OCI-LY7 (cell line): ENCODE results near the gene TENT5C. TPM values are rescaled to one million over a fixed set of nuclear protein-coding genes. Genes with fewer than 3 reads are reported as not detected.

Experiments used
- BruUV-seq: library from RNA; stranded (reverse); fragments of 400-500 nt; replicated peaks from 2 replicates; lab custom pipeline; 2021; lab: Mats Ljungman, UMichigan
- CTCF ChIA-PET: fragments of 300-600 bp; sonication (Branson Sonifier 250); formaldehyde crosslinking; loops from one replicate; lab custom pipeline; 2022; ENCODE audit warnings: antibody characterized with exemption; ENCODE audit not compliant: unreplicated experiment; lab: Charles Lee
- POLR2A ChIA-PET: fragments of 300-600 bp; sonication (Branson Sonifier 250); formaldehyde crosslinking; loops from one replicate; lab custom pipeline; 2022; ENCODE audit warnings: antibody characterized with exemption; lab: Charles Lee
- DNase-seq: peaks from one replicate; pipeline ENCODE4 v3.0.0-alpha.2; 2015; ENCODE audit warnings: low spot score
- H2AFZ ChIP-seq: fragments of 200-600 bp; sonication (generic), shearing (Covaris generic); 2 replicates; pipeline ENCODE4 v1.6.1; 2014; ENCODE audit warnings: mild to moderate bottlenecking, antibody characterized with exemption, low read length, moderate library complexity
- H3K27ac ChIP-seq: fragments of 200-600 bp; sonication (generic); 2 replicates; pipeline ENCODE4 v1.5.1; 2014; ENCODE audit warnings: mixed run types, low read depth, mild to moderate bottlenecking, moderate library complexity, low read length, inconsistent platforms; ENCODE audit not compliant: poor library complexity, severe bottlenecking
- H3K36me3 ChIP-seq: fragments of 200-600 bp; sonication (generic); 2 replicates; pipeline ENCODE4 v1.6.1; 2014; ENCODE audit warnings: mild to moderate bottlenecking, antibody characterized with exemption, low read length, moderate library complexity, mixed read lengths; ENCODE audit not compliant: insufficient read depth
- H3K4me1 ChIP-seq: fragments of 200-600 bp; sonication (generic); 2 replicates; pipeline ENCODE4 v1.5.1; 2014; ENCODE audit warnings: mild to moderate bottlenecking, low read length; ENCODE audit not compliant: insufficient read depth, poor library complexity, severe bottlenecking
- H3K4me2 ChIP-seq: fragments of 200-600 bp; sonication (generic); 2 replicates; pipeline ENCODE4 v1.6.1; 2014; ENCODE audit warnings: mild to moderate bottlenecking, low read length
- H3K4me3 ChIP-seq: fragments of 200-600 bp; sonication (generic); 2 replicates; pipeline ENCODE4 v1.5.1; 2014; ENCODE audit warnings: mild to moderate bottlenecking, low read depth, low read length; ENCODE audit not compliant: poor library complexity, severe bottlenecking
- H3K79me2 ChIP-seq: fragments of 200-600 bp; sonication (generic); 2 replicates; pipeline ENCODE4 v1.6.1; 2016; ENCODE audit warnings: low read depth, mild to moderate bottlenecking, low read length, moderate library complexity, mixed read lengths; ENCODE audit not compliant: insufficient read depth
- H3K9me2 ChIP-seq: fragments of 200-600 bp; sonication (generic); 2 replicates; pipeline ENCODE4 v1.6.1; 2016; ENCODE audit warnings: mild to moderate bottlenecking, low read length, mixed read lengths; ENCODE audit not compliant: insufficient read depth
- H3K9me3 ChIP-seq: fragments of 200-600 bp; sonication (generic); 2 replicates; pipeline ENCODE4 v1.6.1; 2014; ENCODE audit warnings: mild to moderate bottlenecking, mixed run types, low read length, mixed read lengths
- H4K20me1 ChIP-seq: fragments of 200-600 bp; sonication (generic); 2 replicates; pipeline ENCODE4 v1.6.1; 2014; ENCODE audit warnings: mild to moderate bottlenecking, antibody characterized with exemption, low read length, moderate library complexity, mixed read lengths; ENCODE audit not compliant: insufficient read depth
- EZH2phosphoT487 ChIP-seq: fragments of 200-600 bp; sonication (generic); IDR thresholded peaks from 2 replicates; pipeline ENCODE4 v1.6.1; 2018; ENCODE audit warnings: low read depth, borderline replicate concordance, mild to moderate bottlenecking, mixed run types, antibody characterized with exemption, low read length, moderate library complexity, mixed read lengths
- intact Hi-C: fragments of 100-400 bp; cut with micrococcal nuclease; formaldehyde crosslinking; loops from one replicate; pipeline ENCODE4 v1.10.0; 2022; ENCODE audit not compliant: unreplicated experiment
- total RNA-seq, 2 experiments: library from RNA; depleted of rRNA in 1 of 2; stranded (reverse); fragments of >200 nt in 1 of 2; shearing (Covaris generic) in 1 of 2; gene quantifications; 2 replicates each; pipeline ENCODE4 v1.2.3, GENCODE V29; 2014 to 2022
- TF ChIP-seq, protein P1 (sequence below): fragments of 200-600 bp; sonication (generic); conservative IDR thresholded peaks from 2 replicates; pipeline ENCODE4 v1.5.1; 2014; ENCODE audit warnings: mild to moderate bottlenecking, antibody characterized with exemption, low read length, moderate library complexity, mixed read lengths

TENT5C gene
- total RNA-seq, 2 experiments from 2014 or later, result 13.3 to 31.1 TPM

DNA sequence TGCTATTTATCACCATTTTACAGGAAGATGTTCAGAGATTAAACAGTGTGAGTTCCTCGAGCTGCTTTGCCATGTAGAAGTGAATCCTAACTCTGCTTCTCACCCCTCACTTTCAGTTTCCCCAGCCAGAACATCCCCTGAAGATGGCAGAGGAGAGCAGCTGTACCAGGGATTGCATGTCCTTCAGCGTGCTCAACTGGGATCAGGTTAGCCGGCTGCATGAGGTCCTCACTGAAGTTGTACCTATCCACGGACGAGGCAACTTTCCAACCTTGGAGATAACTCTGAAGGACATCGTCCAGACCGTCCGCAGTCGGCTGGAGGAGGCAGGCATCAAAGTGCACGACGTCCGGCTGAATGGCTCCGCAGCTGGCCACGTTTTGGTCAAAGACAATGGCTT lies 16.9 kb downstream of the TENT5C start:
- no peak for DNase-seq
- Histone ChIP-seq H3K79me2 (peaks cover 64% of the 10 kb centered on the region), H3K9me2 (no peaks in the 10 kb centered on the region), H3K27ac (no peak overlapping the region), H2AFZ (no peak overlapping the region), H3K36me3 (peaks cover 62% of the 10 kb centered on the region), H3K9me3 (no peaks in the 10 kb centered on the region), H3K4me2 (no peak overlapping the region), H3K4me3 (no peak overlapping the region), H3K4me1 (peaks cover 45% of the 10 kb centered on the region), H4K20me1 (no peaks in the 10 kb centered on the region)
- POLR2A ChIA-PET, result interaction anchor here (0.8 to 29.0 kb wide), 2 partner anchors 34 to 47 kb away, joined by 4 to 760 read pairs; no protein-coding TSS in a partner anchor
- BruUV-seq, result no TSS peak
- CTCF ChIA-PET, result no interaction called here
- no peak for TF ChIP-seq EZH2phosphoT487
- TF ChIP-seq, protein P1, sequence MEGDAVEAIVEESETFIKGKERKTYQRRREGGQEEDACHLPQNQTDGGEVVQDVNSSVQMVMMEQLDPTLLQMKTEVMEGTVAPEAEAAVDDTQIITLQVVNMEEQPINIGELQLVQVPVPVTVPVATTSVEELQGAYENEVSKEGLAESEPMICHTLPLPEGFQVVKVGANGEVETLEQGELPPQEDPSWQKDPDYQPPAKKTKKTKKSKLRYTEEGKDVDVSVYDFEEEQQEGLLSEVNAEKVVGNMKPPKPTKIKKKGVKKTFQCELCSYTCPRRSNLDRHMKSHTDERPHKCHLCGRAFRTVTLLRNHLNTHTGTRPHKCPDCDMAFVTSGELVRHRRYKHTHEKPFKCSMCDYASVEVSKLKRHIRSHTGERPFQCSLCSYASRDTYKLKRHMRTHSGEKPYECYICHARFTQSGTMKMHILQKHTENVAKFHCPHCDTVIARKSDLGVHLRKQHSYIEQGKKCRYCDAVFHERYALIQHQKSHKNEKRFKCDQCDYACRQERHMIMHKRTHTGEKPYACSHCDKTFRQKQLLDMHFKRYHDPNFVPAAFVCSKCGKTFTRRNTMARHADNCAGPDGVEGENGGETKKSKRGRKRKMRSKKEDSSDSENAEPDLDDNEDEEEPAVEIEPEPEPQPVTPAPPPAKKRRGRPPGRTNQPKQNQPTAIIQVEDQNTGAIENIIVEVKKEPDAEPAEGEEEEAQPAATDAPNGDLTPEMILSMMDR, result no peak
- intact Hi-C loops, result no loop called here

DNA sequence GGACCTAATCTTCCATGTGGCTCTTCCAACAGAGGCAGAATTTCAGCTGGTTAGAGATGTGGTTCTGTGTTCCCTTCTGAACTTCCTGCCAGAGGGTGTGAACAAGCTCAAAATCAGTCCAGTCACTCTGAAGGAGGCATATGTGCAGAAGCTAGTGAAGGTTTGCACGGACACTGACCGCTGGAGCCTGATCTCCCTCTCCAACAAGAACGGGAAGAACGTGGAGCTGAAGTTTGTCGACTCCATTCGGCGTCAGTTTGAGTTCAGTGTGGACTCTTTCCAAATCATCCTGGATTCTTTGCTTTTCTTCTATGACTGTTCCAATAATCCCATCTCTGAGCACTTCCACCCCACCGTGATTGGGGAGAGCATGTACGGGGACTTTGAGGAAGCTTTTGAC lies 17.3 kb downstream of the TENT5C start:
- H3K4me2 ChIP-seq, result no peak overlapping the region
- peaks cover 62% of the 10 kb centered on the region for H3K79me2 ChIP-seq
- H3K27ac ChIP-seq, result no peak overlapping the region
- TF ChIP-seq, protein P1, result no peak
- TF ChIP-seq EZH2phosphoT487, result no peak
- ChIA-PET CTCF (interaction anchor here (1.2 kb wide), 1 partner anchor 9 kb away, joined by 7 read pairs; no protein-coding TSS in a partner anchor), POLR2A (interaction anchor here (0.6 to 29.0 kb wide), 3 partner anchors 14 to 47 kb away, joined by 4 to 760 read pairs (median 4); no protein-coding TSS in a partner anchor)
- no peak for DNase-seq
- H3K9me2 ChIP-seq, result no peaks in the 10 kb centered on the region
- no peak overlapping the region for H3K4me3 ChIP-seq
- H3K36me3 ChIP-seq, result peaks cover 59% of the 10 kb centered on the region
- intact Hi-C loops, result no loop called here
- no TSS peak for BruUV-seq
- H3K4me1 ChIP-seq, result peaks cover 45% of the 10 kb centered on the region
- H2AFZ ChIP-seq, result no peak overlapping the region
- no peaks in the 10 kb centered on the region for H4K20me1 ChIP-seq
- H3K9me3 ChIP-seq, result no peaks in the 10 kb centered on the region

GRCh38 chr1:117623698-117624097 lies 17.9 kb downstream of the TENT5C start:
- peaks cover 45% of the 10 kb centered on the region for H3K4me1 ChIP-seq
- no peaks in the 10 kb centered on the region for H4K20me1 ChIP-seq
- no peak overlapping the region for H3K27ac ChIP-seq
- TF ChIP-seq, protein P1, result no peak
- no peak for TF ChIP-seq EZH2phosphoT487
- ChIA-PET CTCF (interaction anchor here (1.2 kb wide), 1 partner anchor 9 kb away, joined by 7 read pairs; no protein-coding TSS in a partner anchor), POLR2A (interaction anchor here (0.6 to 29.0 kb wide), 3 partner anchors 10 to 33 kb away, joined by 4 to 760 read pairs (median 281); partner anchors contain the start of gene TENT5C)
- H3K79me2 ChIP-seq, result peaks cover 62% of the 10 kb centered on the region
- H3K9me2 ChIP-seq, result no peaks in the 10 kb centered on the region
- H3K4me3 ChIP-seq, result no peak overlapping the region
- DNase-seq, result no peak
- H2AFZ ChIP-seq, result no peak overlapping the region
- BruUV-seq, result no TSS peak
- H3K36me3 ChIP-seq, result peaks cover 55% of the 10 kb centered on the region
- no peak overlapping the region for H3K4me2 ChIP-seq
- no peaks in the 10 kb centered on the region for H3K9me3 ChIP-seq
- intact Hi-C loops, result no loop called here
